Measurements from ENCODE around the gene ITGA3.

DNA sequence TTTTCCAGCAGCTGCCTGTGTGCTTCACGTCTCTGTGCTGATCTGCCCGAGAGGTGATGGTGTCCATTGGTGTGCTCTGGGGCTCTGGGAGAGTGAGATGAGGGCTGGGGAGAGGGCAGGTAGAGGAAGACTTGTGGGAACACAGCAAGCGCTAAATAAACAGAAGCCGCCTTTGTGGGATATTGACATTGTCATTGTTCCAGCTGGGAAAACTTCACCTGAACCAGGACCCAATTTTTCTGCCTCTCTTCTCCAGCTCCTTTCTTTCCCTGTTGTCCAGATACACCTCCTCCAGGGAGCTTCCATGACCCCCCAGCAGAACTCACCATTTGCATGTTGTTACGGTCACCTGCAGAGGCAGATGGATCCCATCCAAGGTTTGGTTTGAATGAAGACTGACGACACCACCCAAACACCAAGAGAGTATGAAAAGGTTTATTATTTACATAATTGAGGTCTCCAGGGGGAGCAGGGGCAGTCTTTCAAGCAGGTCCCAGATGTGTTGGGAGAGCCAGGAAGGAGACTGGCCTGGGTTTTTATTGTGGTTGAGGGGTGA, 3.6 kb upstream of the ITGA3 start:
- TF ChIP-seq, protein P1, sequence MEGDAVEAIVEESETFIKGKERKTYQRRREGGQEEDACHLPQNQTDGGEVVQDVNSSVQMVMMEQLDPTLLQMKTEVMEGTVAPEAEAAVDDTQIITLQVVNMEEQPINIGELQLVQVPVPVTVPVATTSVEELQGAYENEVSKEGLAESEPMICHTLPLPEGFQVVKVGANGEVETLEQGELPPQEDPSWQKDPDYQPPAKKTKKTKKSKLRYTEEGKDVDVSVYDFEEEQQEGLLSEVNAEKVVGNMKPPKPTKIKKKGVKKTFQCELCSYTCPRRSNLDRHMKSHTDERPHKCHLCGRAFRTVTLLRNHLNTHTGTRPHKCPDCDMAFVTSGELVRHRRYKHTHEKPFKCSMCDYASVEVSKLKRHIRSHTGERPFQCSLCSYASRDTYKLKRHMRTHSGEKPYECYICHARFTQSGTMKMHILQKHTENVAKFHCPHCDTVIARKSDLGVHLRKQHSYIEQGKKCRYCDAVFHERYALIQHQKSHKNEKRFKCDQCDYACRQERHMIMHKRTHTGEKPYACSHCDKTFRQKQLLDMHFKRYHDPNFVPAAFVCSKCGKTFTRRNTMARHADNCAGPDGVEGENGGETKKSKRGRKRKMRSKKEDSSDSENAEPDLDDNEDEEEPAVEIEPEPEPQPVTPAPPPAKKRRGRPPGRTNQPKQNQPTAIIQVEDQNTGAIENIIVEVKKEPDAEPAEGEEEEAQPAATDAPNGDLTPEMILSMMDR (IDR thresholded peaks at IDR 0.05) = no peak
- TF ChIP-seq POLR2AphosphoS5 (IDR thresholded peaks at IDR 0.05) = no peak
- TF ChIP-seq POLR2A (IDR thresholded peaks at IDR 0.05; ENCODE audit: low read depth) = no peak
- no peak for TF ChIP-seq EP300 (IDR thresholded peaks at IDR 0.05)

Data from esophagus muscularis mucosa (tissue), 4 donors.